ENCODE data around the gene CTXN1. TPM values are rescaled to one million over a fixed set of nuclear protein-coding genes. Genes with fewer than 3 reads are reported as not detected.

Gene CTXN1
- total and polyA plus RNA-seq, 2 donors (not counting 3 experiments of a cell fraction or from before 2014, with no cell fraction given) = 16.0 to 27.6 TPM

DNA sequence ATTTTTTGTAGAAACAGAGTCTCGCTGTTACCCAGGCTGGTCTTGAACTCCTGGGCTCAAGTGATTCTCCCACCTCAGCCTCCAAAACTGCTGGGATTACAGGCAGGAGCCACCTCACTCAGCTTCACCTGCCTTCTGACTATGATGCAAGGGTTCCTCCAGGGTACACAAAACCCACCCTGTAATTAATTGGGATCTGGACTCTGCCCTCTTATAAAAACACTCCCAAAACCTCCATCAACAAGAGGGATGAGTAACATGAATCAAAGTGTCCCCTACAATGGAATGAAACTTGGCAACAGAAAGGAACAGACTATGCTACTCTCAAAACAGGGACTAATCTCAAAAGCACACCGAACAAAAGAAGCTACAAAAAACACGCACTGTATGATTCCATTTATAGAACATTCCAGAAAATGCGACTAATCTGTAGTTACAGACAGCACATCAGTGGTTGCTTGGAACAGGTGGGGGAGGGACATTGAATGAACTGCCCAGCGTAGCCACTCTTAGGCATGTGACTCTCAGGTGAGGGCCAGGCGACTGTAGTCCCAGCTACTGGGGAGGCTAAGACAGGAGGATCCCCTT lies 48.6 kb downstream of the CTXN1 start:
- no peak for DNase-seq (ENCODE audit: low read depth, low spot score)
- TF ChIP-seq MYC (IDR thresholded peaks at IDR 0.05; ENCODE audit: low read depth, low read length) (no peak), MAX (IDR thresholded peaks at IDR 0.05; ENCODE audit: insufficient read depth, insufficient read length) (no peak), CTCF (IDR thresholded peaks at IDR 0.05; ENCODE audit: extremely low read depth in 1 of 2, insufficient read depth in 1 of 2, low read depth in 1 of 2, low read length in 2 of 2) (no peak), POLR2AphosphoS5 (IDR thresholded peaks at IDR 0.05; ENCODE audit: insufficient read depth, low read depth, low read length) (no peak), GATA2 (IDR thresholded peaks at IDR 0.05; ENCODE audit: insufficient read depth, insufficient read length, low read depth, low read length) (no peak)
- dilution Hi-C loops (cut with MboI; ENCODE audit: extremely low pct_ligation_motif_present, low sequenced_read_pairs) (no loop called here), intact Hi-C loops (cut with micrococcal nuclease) (no loop called here)
- CTCF ChIA-PET = interaction anchor here (0.8 to 2.1 kb wide), 2 partner anchors 8 to 40 kb away, joined by 3 to 5 read pairs; no protein-coding TSS in a partner anchor
- Histone ChIP-seq H3K36me3 (ENCODE audit: control insufficient read depth in 2 of 2, extremely low read depth in 1 of 2, insufficient read depth in 2 of 2, low read length in 2 of 2) (no peaks in the 10 kb centered on the region), H3K9me3 (replicated peaks; ENCODE audit: control insufficient read depth, insufficient read depth, low read length) (no peaks in the 10 kb centered on the region), H4K20me1 (replicated peaks; ENCODE audit: control insufficient read depth, extremely low read depth, insufficient read depth, low read length) (no peaks in the 10 kb centered on the region), H3K4me2 (ENCODE audit: insufficient read depth, low read length) (no peak overlapping the region), H3K9me1 (replicated peaks; ENCODE audit: control insufficient read depth, extremely low read depth, insufficient read depth, low read length) (no peaks in the 10 kb centered on the region), H2AFZ (ENCODE audit: low read depth, low read length) (no peak overlapping the region), H3K4me3 (replicated peaks in 1 of 3; ENCODE audit: insufficient read depth in 1 of 3, low read depth in 1 of 3, low read length in 3 of 3) (no peak overlapping the region), H3K27ac (ENCODE audit: insufficient read depth, low read depth, low read length) (no peak overlapping the region), H3K9ac (replicated peaks; ENCODE audit: extremely low read depth, insufficient read depth, low read length) (no peak overlapping the region), H3K79me2 (ENCODE audit: control insufficient read depth, insufficient read depth, low read length) (no peaks in the 10 kb centered on the region), H3K4me1 (ENCODE audit: control insufficient read depth, extremely low read depth, insufficient read depth, low read length) (no peaks in the 10 kb centered on the region), H3K27me3 (ENCODE audit: control insufficient read depth in 2 of 2, insufficient read depth in 2 of 2, low read length in 2 of 2) (peaks cover 11 to 23% of the 10 kb centered on the region in 2 experiments)
- BruUV-seq (replicated peaks) = no TSS peak
- no peak for FAIRE-seq
- POLR2A ChIA-PET = no interaction called here
